Gastrocnemius medialis (tissue), 4 donors: ENCODE results near the gene TH.

Experiments
- POLR2A ChIP-seq, 2 donors: fragments of 450-650 bp; IDR thresholded peaks; one replicate each; pipeline ENCODE4 v1.6.1; 2017; ENCODE audit warnings: antibody characterized with exemption in 2 of 2, mild to moderate bottlenecking in 2 of 2, moderate library complexity in 2 of 2
- TF ChIP-seq, protein P1 (sequence below), 5 experiments: fragments of 450-650 bp in 3 of 5; fragments of 200-600 bp in 2 of 5; sonication (generic) in 2 of 5; IDR thresholded peaks in 4 of 5; conservative IDR thresholded peaks in 1 of 5; 1 replicate in 4 of 5; 2 replicates in 1 of 5; pipeline ENCODE4 v1.5.1; 2016 to 2019; ENCODE audit warnings: antibody characterized with exemption in 5 of 5, mild to moderate bottlenecking in 3 of 5, moderate library complexity in 3 of 5

DNA sequence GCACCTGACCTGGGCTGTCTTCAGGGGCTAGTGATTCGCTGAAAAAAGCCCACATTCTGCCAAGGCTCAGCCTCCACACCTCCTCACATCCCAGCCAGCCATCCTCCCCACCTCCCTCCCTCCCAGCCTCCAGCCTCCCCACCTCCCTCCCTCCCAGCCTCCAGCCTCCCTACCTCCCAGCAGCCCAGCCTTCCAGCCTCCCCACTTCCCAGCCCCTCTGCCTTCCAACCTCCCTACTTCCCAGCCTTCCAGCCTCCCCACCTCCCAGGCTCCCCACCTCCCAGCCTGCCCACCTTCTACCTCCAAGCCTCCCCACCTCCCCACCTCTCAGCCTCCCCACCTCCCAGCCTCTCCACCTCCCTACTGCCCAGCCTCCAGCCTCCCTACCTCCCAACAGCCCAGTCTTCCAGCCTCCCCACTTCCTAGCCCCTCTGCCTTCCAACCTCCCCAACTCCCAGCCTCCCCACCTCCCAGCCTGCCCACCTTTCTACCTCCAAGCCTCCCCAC, 33.7 kb upstream of the TH start:
- TF ChIP-seq, protein P1, sequence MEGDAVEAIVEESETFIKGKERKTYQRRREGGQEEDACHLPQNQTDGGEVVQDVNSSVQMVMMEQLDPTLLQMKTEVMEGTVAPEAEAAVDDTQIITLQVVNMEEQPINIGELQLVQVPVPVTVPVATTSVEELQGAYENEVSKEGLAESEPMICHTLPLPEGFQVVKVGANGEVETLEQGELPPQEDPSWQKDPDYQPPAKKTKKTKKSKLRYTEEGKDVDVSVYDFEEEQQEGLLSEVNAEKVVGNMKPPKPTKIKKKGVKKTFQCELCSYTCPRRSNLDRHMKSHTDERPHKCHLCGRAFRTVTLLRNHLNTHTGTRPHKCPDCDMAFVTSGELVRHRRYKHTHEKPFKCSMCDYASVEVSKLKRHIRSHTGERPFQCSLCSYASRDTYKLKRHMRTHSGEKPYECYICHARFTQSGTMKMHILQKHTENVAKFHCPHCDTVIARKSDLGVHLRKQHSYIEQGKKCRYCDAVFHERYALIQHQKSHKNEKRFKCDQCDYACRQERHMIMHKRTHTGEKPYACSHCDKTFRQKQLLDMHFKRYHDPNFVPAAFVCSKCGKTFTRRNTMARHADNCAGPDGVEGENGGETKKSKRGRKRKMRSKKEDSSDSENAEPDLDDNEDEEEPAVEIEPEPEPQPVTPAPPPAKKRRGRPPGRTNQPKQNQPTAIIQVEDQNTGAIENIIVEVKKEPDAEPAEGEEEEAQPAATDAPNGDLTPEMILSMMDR (IDR thresholded peaks at IDR 0.05 in 4 of 5, conservative IDR thresholded peaks at IDR 0.05 in 1 of 5), result no peak
- no peak for TF ChIP-seq POLR2A (IDR thresholded peaks at IDR 0.05)
